IPS-15b (cell line): ENCODE measurements around the gene RFX2.

Experiments used
- H3K27me3 ChIP-seq: one replicate; pipeline ENCODE4 v1.6.1; 2013; ENCODE audit warnings: low read length; ENCODE audit not compliant: control insufficient read depth, insufficient read depth
- H3K36me3 ChIP-seq: one replicate; pipeline ENCODE4 v1.6.1; 2013; ENCODE audit warnings: low read length; ENCODE audit not compliant: control insufficient read depth, insufficient read depth
- H3K4me1 ChIP-seq: one replicate; pipeline ENCODE4 v1.6.1; 2013; ENCODE audit warnings: mild to moderate bottlenecking, low read length; ENCODE audit not compliant: control insufficient read depth, insufficient read depth
- H3K4me3 ChIP-seq: one replicate; pipeline ENCODE4 v1.5.1; 2013; ENCODE audit warnings: low read depth, low read length
- H3K9ac ChIP-seq: one replicate; pipeline ENCODE4 v1.6.1; 2013; ENCODE audit warnings: low read depth, mild to moderate bottlenecking, low read length
- H3K9me3 ChIP-seq: one replicate; pipeline ENCODE4 v1.6.1; 2013; ENCODE audit warnings: mild to moderate bottlenecking, low read length; ENCODE audit not compliant: control insufficient read depth, insufficient read depth

RFX2 gene

GRCh38 chr19:6071875-6072274, 38.4 kb downstream of the RFX2 start:
- Histone ChIP-seq H3K9ac (no peak overlapping the region), H3K36me3 (peaks cover 2% of the 10 kb centered on the region), H3K27me3 (no peaks in the 10 kb centered on the region), H3K9me3 (no peaks in the 10 kb centered on the region), H3K4me1 (no peaks in the 10 kb centered on the region), H3K4me3 (no peak overlapping the region)

- H3K9ac ChIP-seq = no peak overlapping the region
- H3K4me3 ChIP-seq = no peak overlapping the region
- H3K4me1 ChIP-seq = peaks cover 2% of the 10 kb centered on the region
- H3K36me3 ChIP-seq = peaks cover 2% of the 10 kb centered on the region
- no peaks in the 10 kb centered on the region for H3K9me3 ChIP-seq
- no peaks in the 10 kb centered on the region for H3K27me3 ChIP-seq
Measured at GRCh38 chr19:6070720-6071485, 39.4 kb downstream of the RFX2 start.

GRCh38 chr19:6070207-6070681, 40.1 kb downstream of the RFX2 start:
- Histone ChIP-seq H3K9me3 (no peaks in the 10 kb centered on the region), H3K36me3 (peaks cover 2% of the 10 kb centered on the region), H3K9ac (no peak overlapping the region), H3K4me1 (peaks cover 4% of the 10 kb centered on the region), H3K4me3 (no peak overlapping the region), H3K27me3 (no peaks in the 10 kb centered on the region)

DNA sequence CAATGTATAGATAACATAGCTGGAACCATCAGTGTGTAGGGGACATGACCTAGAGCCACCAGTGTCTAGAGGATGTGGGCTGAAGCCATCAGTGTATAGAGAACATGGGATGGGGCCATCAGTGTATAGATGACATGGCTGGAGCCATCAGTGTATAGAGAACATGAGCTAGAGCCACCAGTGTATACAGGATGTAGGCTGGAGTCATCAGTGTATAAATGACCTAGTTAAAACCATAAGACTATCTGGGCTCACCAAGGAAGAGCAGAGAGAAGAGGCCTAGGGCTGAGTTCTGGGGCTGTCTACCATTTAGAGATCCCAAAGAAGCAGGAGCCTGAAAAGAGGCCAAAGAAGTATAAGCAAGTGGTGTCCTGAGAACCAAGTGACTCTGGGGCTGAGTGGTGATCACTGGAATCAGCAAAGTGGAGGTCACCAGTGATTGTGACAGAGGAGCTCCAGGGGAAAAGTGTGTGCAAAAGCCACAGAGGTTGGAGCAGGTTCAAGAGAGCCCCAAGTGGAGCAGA, 41.0 kb downstream of the RFX2 start:
- H3K36me3 ChIP-seq = peaks cover 2% of the 10 kb centered on the region
- no peaks in the 10 kb centered on the region for H3K9me3 ChIP-seq
- no peaks in the 10 kb centered on the region for H3K27me3 ChIP-seq
- no peak overlapping the region for H3K9ac ChIP-seq
- H3K4me1 ChIP-seq = peaks cover 4% of the 10 kb centered on the region
- H3K4me3 ChIP-seq = no peak overlapping the region

DNA sequence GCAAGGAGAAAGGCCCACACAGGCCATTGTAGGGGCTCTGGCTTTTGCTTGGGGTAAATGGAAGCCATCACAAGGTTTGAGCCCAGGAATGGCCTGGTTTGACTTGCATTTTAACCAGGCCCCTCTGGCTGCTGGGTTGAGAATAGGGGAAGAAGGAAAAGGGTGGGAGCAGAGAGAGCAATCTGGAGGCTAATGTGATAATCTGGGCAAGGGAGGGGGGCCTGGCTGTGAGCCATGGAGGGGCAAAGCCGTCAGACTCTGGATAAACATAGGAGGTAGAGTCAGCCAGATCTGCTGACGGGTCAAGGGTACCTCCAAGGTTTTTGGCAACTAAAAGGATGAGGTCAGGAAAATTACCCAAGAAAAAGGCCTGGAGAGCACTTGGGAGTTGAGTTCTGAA, 41.6 kb downstream of the RFX2 start:
- H3K36me3 ChIP-seq = peaks cover 2% of the 10 kb centered on the region
- H3K9ac ChIP-seq = no peak overlapping the region

DNA sequence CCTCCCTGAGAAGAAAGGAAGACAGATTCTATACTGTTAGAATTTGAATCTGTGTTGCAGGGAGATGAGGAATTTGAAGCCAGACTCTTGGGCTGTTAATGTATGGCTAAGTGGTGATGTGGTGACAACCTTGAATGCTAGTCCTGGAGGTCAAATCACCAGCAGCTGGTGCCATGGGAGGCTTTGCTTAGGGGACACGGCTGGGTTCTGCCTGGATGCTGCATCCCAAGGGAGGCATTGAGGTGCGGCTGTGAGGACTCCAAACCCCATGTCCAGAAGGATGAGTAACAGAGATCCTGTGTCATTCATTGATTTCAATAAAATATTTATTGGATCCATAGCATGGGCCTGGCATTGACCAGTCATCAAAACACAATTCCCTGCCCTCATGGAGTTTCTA, 42.3 kb downstream of the RFX2 start:
- Histone ChIP-seq H3K4me3 (no peak overlapping the region), H3K36me3 (peaks cover 2% of the 10 kb centered on the region), H3K9me3 (no peaks in the 10 kb centered on the region), H3K4me1 (peaks cover 4% of the 10 kb centered on the region), H3K27me3 (no peaks in the 10 kb centered on the region), H3K9ac (no peak overlapping the region)

More for the DNA sequence above, 41.6 kb downstream of the RFX2 start:
- Histone ChIP-seq H3K27me3 (no peaks in the 10 kb centered on the region), H3K9me3 (no peaks in the 10 kb centered on the region), H3K4me1 (peaks cover 4% of the 10 kb centered on the region), H3K4me3 (no peak overlapping the region)

DNA sequence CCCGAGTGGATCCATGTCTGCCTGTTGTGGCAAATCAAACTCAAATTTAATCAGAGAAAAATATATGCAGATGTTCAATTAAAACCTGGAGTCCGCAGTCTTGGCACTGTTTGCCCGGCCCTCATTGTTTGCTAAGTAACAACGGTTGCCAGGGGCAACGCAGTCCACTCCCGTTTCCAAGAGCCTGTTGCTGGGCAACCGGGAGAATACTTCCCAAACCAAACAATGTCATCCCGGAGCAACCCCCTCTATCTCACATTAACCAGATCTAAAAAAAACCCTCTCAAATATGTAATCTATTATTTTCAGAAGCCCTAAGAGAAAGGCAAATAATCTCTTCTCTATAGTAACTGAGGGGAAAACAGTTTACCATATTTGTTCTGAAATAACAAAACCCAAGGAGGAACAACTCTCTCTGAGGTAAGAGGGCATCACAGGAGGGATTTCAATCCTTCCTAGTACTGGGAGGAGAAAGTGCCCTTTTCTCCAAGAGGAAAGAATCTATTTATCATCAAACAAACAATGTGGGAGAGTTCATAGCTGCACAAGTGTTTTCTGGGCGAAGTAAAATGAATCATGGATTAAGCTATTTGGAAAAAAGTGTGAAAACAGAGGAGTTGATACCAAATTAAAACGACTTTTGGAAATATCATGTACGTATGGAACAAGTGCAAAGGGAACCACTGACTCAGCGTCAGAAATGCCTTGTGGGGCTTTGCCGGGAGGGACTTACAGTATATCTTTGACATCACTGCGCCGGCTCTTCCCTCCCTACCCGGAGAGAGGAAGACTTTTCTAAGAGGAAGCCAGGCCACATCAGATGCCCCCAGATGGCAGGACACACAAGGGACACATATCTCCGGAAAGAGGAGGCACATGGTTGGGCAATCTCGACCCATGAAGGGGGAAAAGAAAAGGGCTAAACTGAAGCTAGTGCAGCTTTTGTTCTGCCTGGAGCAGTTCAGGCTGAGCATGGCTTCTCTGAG, 43.3 kb downstream of the RFX2 start:
- Histone ChIP-seq H3K4me3 (no peak overlapping the region), H3K4me1 (peaks cover 4% of the 10 kb centered on the region), H3K27me3 (no peaks in the 10 kb centered on the region), H3K9me3 (no peaks in the 10 kb centered on the region), H3K9ac (no peak overlapping the region), H3K36me3 (peaks cover 2% of the 10 kb centered on the region)

DNA sequence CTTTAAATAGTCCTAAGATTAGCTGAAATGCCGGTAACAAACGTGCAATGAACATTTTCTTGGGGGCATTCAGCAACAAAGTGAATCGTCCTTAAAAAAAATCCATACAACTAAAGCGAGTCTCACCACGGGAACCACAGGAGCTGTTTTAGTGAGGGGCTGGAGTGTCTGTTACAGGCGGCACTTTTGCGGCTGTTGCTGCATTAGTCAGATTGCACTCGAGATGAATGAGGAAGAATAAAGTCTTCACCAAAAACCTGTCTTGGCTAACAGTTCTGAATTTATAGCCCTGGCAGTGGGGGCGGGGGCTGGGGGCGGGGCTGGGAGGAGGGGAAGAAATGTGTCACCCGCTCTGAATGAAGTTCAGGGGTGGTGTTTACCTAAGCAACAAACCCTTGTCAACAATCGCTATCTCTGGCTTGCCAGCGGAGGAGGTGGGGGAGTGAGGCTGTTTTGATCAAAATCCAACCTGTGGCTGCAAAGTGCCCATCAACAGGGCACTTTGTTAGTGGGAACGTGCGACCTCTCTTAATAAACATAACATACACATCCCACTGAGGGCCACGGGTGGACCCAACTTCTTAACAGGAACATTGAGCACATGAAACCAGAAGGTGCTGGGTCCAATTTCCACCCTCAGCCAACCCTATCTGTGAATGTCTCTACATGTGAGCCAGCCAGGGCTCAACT, 44.5 kb downstream of the RFX2 start:
- H3K27me3 ChIP-seq = no peaks in the 10 kb centered on the region
- peaks cover 2% of the 10 kb centered on the region for H3K36me3 ChIP-seq
- H3K4me3 ChIP-seq = no peak overlapping the region
- H3K4me1 ChIP-seq = peaks cover 4% of the 10 kb centered on the region
- H3K9ac ChIP-seq = no peak overlapping the region
- no peaks in the 10 kb centered on the region for H3K9me3 ChIP-seq

GRCh38 chr19:6064336-6065073, 45.8 kb downstream of the RFX2 start:
- Histone ChIP-seq H3K9me3 (no peaks in the 10 kb centered on the region), H3K27me3 (no peaks in the 10 kb centered on the region), H3K4me3 (no peak overlapping the region), H3K9ac (no peak overlapping the region), H3K36me3 (peaks cover 2% of the 10 kb centered on the region), H3K4me1 (peaks cover 4% of the 10 kb centered on the region)

GRCh38 chr19:6063576-6064335, 46.5 kb downstream of the RFX2 start:
- Histone ChIP-seq H3K9me3 (no peaks in the 10 kb centered on the region), H3K9ac (no peak overlapping the region), H3K4me3 (no peak overlapping the region), H3K4me1 (peaks cover 4% of the 10 kb centered on the region), H3K27me3 (no peaks in the 10 kb centered on the region), H3K36me3 (peaks cover 2% of the 10 kb centered on the region)
